Esophagus squamous epithelium (tissue), 4 donors: ENCODE measurements around the gene PKMYT1.

ENCODE experiments used
- POLR2A ChIP-seq, 4 donors: fragments of 450-650 bp; IDR thresholded peaks; one replicate each; pipeline ENCODE4 v1.6.1; 2017; ENCODE audit warnings: antibody characterized with exemption in 4 of 4, mild to moderate bottlenecking in 4 of 4, moderate library complexity in 3 of 4
- TF ChIP-seq, protein P1 (sequence below), 6 experiments: fragments of 450-650 bp in 4 of 6; fragments of 200-600 bp in 2 of 6; sonication (generic) in 2 of 6; IDR thresholded peaks; one replicate each; pipeline ENCODE4 v1.5.1; 2016 to 2019; ENCODE audit warnings: antibody characterized with exemption in 6 of 6, mild to moderate bottlenecking in 4 of 6, moderate library complexity in 4 of 6

DNA sequence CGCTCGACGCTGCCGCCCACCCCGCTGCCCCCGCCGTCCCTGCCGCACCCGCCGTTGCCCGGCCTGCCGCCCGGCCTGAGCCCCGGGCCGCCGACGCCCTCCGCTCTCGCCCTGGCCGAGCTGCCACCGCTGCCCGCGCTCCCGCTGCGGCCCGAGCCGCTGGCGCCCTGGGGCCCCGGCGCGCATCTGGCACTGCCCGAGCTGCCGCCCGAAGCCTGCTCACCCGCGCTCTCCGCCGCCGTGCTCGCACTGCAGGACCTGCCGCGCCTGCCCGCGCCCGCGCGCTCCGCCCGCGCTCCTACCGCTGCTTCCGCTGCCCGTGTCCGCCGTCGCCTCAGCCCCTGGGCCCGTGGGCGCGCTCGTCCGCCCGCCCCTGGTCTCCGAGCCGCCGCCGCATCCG lies 24.1 kb upstream of the PKMYT1 start:
- no peak for TF ChIP-seq POLR2A (IDR thresholded peaks at IDR 0.05)
- TF ChIP-seq, protein P1, sequence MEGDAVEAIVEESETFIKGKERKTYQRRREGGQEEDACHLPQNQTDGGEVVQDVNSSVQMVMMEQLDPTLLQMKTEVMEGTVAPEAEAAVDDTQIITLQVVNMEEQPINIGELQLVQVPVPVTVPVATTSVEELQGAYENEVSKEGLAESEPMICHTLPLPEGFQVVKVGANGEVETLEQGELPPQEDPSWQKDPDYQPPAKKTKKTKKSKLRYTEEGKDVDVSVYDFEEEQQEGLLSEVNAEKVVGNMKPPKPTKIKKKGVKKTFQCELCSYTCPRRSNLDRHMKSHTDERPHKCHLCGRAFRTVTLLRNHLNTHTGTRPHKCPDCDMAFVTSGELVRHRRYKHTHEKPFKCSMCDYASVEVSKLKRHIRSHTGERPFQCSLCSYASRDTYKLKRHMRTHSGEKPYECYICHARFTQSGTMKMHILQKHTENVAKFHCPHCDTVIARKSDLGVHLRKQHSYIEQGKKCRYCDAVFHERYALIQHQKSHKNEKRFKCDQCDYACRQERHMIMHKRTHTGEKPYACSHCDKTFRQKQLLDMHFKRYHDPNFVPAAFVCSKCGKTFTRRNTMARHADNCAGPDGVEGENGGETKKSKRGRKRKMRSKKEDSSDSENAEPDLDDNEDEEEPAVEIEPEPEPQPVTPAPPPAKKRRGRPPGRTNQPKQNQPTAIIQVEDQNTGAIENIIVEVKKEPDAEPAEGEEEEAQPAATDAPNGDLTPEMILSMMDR (IDR thresholded peaks at IDR 0.05) = no peak
